Testis (tissue), 2 donors: Measurements from ENCODE around the gene ANKRD12.

Experiments used
- POLR2A ChIP-seq: fragments of 450-650 bp; IDR thresholded peaks from one replicate; pipeline ENCODE4 v1.6.1; 2017; ENCODE audit warnings: antibody characterized with exemption, mild to moderate bottlenecking, moderate library complexity
- TF ChIP-seq, protein P1 (sequence below), 3 experiments: fragments of 450-650 bp in 2 of 3; fragments of 200-600 bp in 1 of 3; sonication (generic) in 1 of 3; IDR thresholded peaks; one replicate each; pipeline ENCODE4 v1.5.1; 2016 to 2019; ENCODE audit warnings: antibody characterized with exemption in 3 of 3, mild to moderate bottlenecking in 2 of 3, moderate library complexity in 1 of 3

DNA sequence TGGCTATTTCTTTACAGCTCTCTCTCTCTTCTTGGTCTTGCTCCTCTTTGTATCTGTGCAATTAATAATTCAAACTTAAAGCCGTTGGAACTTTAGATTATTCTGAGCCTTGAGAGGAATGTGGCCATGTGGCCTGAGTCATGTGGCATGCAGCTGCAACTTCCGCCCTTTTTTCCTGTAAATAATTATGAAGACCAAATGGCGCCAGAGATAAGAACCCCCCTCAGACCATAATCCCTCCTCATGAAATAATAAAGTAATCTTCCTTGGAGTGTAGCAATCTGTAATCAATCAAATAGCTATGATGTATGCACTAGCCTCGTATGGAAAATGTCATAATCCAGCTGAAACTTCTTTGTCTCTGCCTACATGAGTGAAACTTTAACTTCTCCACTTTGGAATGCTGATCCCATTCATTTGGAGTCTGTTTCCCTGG lies 184.5 kb downstream of the ANKRD12 start:
- TF ChIP-seq, protein P1, sequence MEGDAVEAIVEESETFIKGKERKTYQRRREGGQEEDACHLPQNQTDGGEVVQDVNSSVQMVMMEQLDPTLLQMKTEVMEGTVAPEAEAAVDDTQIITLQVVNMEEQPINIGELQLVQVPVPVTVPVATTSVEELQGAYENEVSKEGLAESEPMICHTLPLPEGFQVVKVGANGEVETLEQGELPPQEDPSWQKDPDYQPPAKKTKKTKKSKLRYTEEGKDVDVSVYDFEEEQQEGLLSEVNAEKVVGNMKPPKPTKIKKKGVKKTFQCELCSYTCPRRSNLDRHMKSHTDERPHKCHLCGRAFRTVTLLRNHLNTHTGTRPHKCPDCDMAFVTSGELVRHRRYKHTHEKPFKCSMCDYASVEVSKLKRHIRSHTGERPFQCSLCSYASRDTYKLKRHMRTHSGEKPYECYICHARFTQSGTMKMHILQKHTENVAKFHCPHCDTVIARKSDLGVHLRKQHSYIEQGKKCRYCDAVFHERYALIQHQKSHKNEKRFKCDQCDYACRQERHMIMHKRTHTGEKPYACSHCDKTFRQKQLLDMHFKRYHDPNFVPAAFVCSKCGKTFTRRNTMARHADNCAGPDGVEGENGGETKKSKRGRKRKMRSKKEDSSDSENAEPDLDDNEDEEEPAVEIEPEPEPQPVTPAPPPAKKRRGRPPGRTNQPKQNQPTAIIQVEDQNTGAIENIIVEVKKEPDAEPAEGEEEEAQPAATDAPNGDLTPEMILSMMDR (IDR thresholded peaks at IDR 0.05), result no peak
- no peak for TF ChIP-seq POLR2A
